Stimulated activated CD4-positive, alpha-beta T cell treated with anti-CD3 and anti-CD28 coated beads, TNF-alpha, amount 100 ng/mL, for 4 hours (primary cell): ENCODE measurements around the gene PRSS3.
"Not testable (repeated sequence)": the region's sequence is repeated elsewhere in the genome, so short reads cannot be mapped to it uniquely, and the experiment has no call there.

Experiments
- DNase-seq, 3 experiments: peaks; one replicate each; pipeline ENCODE4 v3.0.0-alpha.2; 2020; ENCODE audit warnings: low read depth in 3 of 3

The PRSS3 gene

GRCh38 chr9:33786681-33787080, 8.7 kb upstream of the PRSS3 start:
- DNase-seq, result no peak

- DNase-seq, result no peak
Measured at GRCh38 chr9:33787839-33788238, 7.5 kb upstream of the PRSS3 start.

- DNase-seq, result not testable (repeated sequence)
Measured at GRCh38 chr9:33789429-33789828, 5.9 kb upstream of the PRSS3 start.

GRCh38 chr9:33791117-33791516, 4.2 kb upstream of the PRSS3 start:
- DNase-seq, result no peak

- DNase-seq, result not testable (repeated sequence)
Measured at GRCh38 chr9:33793496-33793895, 1.9 kb upstream of the PRSS3 start.

- DNase-seq, result no peak
Measured at GRCh38 chr9:33794560-33794959, 801 bp upstream of the PRSS3 start.

GRCh38 chr9:33795819-33796218, 458 bp downstream of the PRSS3 start:
- DNase-seq, result no peak

GRCh38 chr9:33796679-33797078, 1.3 kb downstream of the PRSS3 start:
- DNase-seq, result not testable (repeated sequence)

GRCh38 chr9:33797837-33798236, 2.5 kb downstream of the PRSS3 start:
- no peak for DNase-seq

GRCh38 chr9:33798545-33798944, 3.2 kb downstream of the PRSS3 start:
- DNase-seq, result no peak

- DNase-seq, result no peak
Measured at GRCh38 chr9:33799928-33800704, 4.8 kb downstream of the PRSS3 start.

- DNase-seq, result no peak
Measured at GRCh38 chr9:33800886-33801285, 5.5 kb downstream of the PRSS3 start.

- not testable (repeated sequence) for DNase-seq
Measured at GRCh38 chr9:33801943-33802500, 6.7 kb downstream of the PRSS3 start.

- not testable (repeated sequence) for DNase-seq
Measured at GRCh38 chr9:33804196-33804595, 8.8 kb downstream of the PRSS3 start.

- DNase-seq, result not testable (repeated sequence)
Measured at GRCh38 chr9:33807156-33807555, 11.8 kb downstream of the PRSS3 start.

GRCh38 chr9:33808979-33809322, 13.6 kb downstream of the PRSS3 start:
- DNase-seq, result not testable (repeated sequence)

- DNase-seq, result no peak
Measured at GRCh38 chr9:33809506-33809905, 14.1 kb downstream of the PRSS3 start.

GRCh38 chr9:33813712-33814641, 18.6 kb downstream of the PRSS3 start:
- no peak for DNase-seq

- DNase-seq, result no peak
Measured at GRCh38 chr9:33815781-33816180, 20.4 kb downstream of the PRSS3 start.

- peak; percentile 90 to 91 (median 91) for DNase-seq
Measured at GRCh38 chr9:33816327-33817252, 21.2 kb downstream of the PRSS3 start, which contains the start of gene UBE2R2. Gene UBE2R2 (plus strand): TSS chr9:33817160. CDS start chr9:33817758, 598 bp downstream.
